AG04449 (cell line): ENCODE measurements around the gene SLAIN2.

ENCODE experiments used
- CTCF ChIA-PET: fragments of 350-600 bp; formaldehyde crosslinking; extraction: SDS; loops from one replicate; lab custom pipeline; 2021; ENCODE audit warnings: antibody characterized with exemption; lab: Yijun Ruan, JAX
- POLR2A ChIA-PET: fragments of 400-600, 350-600 bp; formaldehyde crosslinking; extraction: SDS; loops from one replicate; lab custom pipeline; 2020; ENCODE audit warnings: antibody characterized with exemption, inconsistent platforms; lab: Yijun Ruan, JAX
- DNase-seq: peaks from one replicate; pipeline ENCODE4 v3.0.0-alpha.2; 2010; ENCODE audit warnings: low read depth, low spot score
- H3K4me3 ChIP-seq: 2 replicates; pipeline ENCODE4 v1.5.1; 2011; ENCODE audit warnings: low read depth, mild to moderate bottlenecking, control low read depth, low read length
- CTCF ChIP-seq: IDR thresholded peaks from one replicate; pipeline ENCODE4 v1.5.1; 2011; ENCODE audit warnings: mild to moderate bottlenecking, moderate library complexity, low read length, control low read depth, inconsistent platforms; ENCODE audit not compliant: insufficient read depth; ENCODE audit errors: missing control alignments

The SLAIN2 gene

DNA sequence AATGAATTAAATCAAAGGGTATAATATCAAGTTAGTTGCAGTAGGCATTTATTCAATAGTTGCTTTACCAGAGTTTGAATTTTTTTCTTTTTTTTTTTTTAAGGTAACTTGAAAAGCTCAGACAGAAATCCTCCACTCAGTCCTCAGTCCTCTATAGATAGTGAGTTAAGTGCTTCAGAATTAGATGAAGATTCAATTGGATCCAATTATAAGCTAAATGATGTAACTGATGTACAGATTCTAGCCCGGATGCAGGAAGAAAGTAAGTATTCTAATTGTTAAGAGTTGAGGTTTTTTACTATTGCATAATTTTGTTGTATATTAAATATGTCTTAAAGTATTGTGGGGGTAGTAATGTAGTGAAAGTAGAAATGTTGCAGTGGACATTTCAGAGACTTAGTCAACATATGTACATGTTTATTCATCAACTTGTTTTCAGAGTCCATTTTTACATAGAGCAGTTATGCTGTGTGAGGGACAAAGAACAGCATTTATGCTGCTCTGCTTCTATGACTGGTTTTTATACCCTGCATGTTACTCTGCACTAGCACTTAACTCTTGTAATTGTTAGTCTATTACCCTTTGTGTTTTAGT lies 38.4 kb downstream of the SLAIN2 start:
- ChIA-PET POLR2A (no interaction called here), CTCF (no interaction called here)
- TF ChIP-seq CTCF, result no peak
- DNase-seq, result no peak
- no peak overlapping the region for H3K4me3 ChIP-seq

GRCh38 chr4:48380583-48381167 lies 39.3 kb downstream of the SLAIN2 start:
- DNase-seq, result no peak
- TF ChIP-seq CTCF, result no peak
- no peak overlapping the region for H3K4me3 ChIP-seq
- ChIA-PET CTCF (no interaction called here), POLR2A (no interaction called here)

DNA sequence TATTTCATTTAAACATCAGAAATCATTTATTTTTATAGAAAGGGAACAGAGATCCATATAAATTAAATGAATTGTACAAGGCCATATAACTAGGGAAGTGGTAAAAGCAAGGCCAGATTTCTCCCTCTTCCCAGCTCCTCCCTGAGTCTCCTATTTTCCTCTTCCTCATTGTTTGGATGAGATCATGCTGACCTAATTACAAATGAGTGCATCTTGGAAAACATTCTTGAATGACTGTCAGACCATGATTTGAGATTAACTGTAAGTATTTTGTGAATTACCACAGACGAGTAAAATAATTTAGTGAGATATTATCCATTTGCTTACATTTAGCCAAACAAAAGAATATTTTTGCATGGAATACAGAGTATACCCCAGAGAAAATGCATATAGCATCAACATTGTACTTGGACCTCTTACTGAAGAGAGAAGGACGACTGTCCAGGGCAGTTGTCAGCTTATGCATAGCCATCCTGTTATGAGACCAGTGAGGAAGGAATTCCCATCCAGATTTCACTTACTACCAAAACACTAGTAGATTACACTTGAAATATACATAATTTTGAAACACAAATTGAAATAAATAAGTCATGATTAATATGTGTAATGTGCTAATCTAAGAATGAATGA lies 47.3 kb downstream of the SLAIN2 start:
- H3K4me3 ChIP-seq, result no peak overlapping the region
- DNase-seq, result no peak
- TF ChIP-seq CTCF, result no peak
- ChIA-PET POLR2A (no interaction called here), CTCF (no interaction called here)

GRCh38 chr4:48396043-48396442 lies 54.7 kb downstream of the SLAIN2 start:
- POLR2A ChIA-PET, result no interaction called here

DNA sequence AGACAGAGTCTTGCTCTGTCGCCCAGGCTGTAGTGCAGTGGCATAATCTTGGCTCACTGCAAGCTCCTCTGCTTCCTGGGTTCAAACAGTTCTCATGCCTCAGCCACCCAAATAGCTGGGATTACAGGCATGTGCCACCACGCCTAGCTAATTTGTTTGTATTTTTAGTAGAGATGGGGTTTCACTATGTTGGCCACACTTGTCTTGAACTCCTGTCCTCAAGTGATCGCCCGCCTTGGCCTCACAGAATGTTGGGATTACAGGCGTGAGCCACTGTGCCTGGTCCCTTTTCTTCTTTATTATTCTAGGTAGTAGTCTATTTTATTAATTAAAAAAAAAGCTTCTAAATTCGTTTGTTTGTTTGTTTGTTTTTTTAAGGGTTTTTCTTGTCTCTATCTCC lies 59.1 kb downstream of the SLAIN2 start:
- TF ChIP-seq CTCF, result no peak
- POLR2A ChIA-PET, result no interaction called here
- CTCF ChIA-PET, result interaction anchor here (1.2 kb wide), 1 partner anchor 22 kb away, joined by 4 read pairs; no protein-coding TSS in a partner anchor
- no peak overlapping the region for H3K4me3 ChIP-seq
- DNase-seq, result no peak

More at GRCh38 chr4:48396043-48396442, 54.7 kb downstream of the SLAIN2 start:
- no peak for TF ChIP-seq CTCF
- CTCF ChIA-PET, result interaction anchor here (0.6 kb wide), 1 partner anchor 161 kb away, joined by 3 read pairs; no protein-coding TSS in a partner anchor
- H3K4me3 ChIP-seq, result no peak overlapping the region
- no peak for DNase-seq

DNA sequence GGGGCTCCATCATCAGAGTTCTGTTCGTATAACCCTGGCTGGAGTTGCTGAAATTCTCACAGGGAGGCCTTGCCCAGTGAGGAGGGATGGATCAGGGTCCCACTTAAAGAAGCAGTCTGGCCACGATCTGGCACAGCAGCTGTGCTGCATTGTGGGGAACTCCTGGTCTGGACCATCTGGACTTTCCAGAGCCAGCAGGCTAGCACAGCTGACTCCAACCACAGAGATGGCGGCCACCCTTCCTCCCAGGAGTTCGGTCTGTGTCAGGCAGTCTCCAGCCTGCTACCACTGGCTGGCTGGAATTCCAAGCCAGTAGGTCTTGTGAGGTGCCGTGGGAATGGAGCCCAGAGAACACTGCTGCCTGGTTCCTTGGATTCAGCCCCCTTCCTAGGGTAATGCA lies 62.0 kb downstream of the SLAIN2 start:
- POLR2A ChIA-PET, result no interaction called here
- no peak for TF ChIP-seq CTCF
- DNase-seq, result no peak
- CTCF ChIA-PET, result no interaction called here
- H3K4me3 ChIP-seq, result no peak overlapping the region
